IMR-90 (cell line): Measurements from ENCODE around the gene DCC. TPM values are rescaled to one million over a fixed set of nuclear protein-coding genes. Genes with fewer than 3 reads are reported as not detected.

Experiments
- ATAC-seq: fragments of 200-7000 bp; cut with Tn5 transposase; 2 replicates; pipeline ENCODE4 v1.9.1; 2020; ENCODE audit warnings: low read depth, mild to moderate bottlenecking, moderate library complexity
- BruUV-seq: library from RNA; stranded (reverse); fragments of 400-500 nt; replicated peaks from 2 replicates; lab custom pipeline; 2021; lab: Mats Ljungman, UMichigan
- CTCF ChIA-PET: fragments of 300-600 bp; formaldehyde crosslinking; extraction: SDS; loops from one replicate; lab custom pipeline; 2021; ENCODE audit warnings: antibody characterized with exemption; lab: Yijun Ruan, JAX
- POLR2A ChIA-PET: fragments of 300-600 bp; sonication (Branson Sonifier 250); formaldehyde crosslinking; loops from one replicate; lab custom pipeline; 2022; ENCODE audit warnings: antibody characterized with exemption; ENCODE audit not compliant: unreplicated experiment; lab: Charles Lee
- DNase-seq: peaks from one replicate; pipeline ENCODE4 v3.0.0; 2013
- H2AFZ ChIP-seq: replicated peaks from 2 replicates; pipeline ENCODE3; 2013; ENCODE audit warnings: low read length, mild to moderate bottlenecking; ENCODE audit not compliant: poor library complexity
- H2AK5ac ChIP-seq: 2 replicates; pipeline ENCODE4 v1.6.1; 2013; ENCODE audit warnings: low read depth, low read length, inconsistent platforms
- H2AK9ac ChIP-seq: replicated peaks from 2 replicates; pipeline ENCODE3; 2013; ENCODE audit warnings: mild to moderate bottlenecking, low read depth, low read length, moderate library complexity; ENCODE audit not compliant: poor library complexity
- H2BK120ac ChIP-seq: 2 replicates; pipeline ENCODE4 v1.6.1; 2013; ENCODE audit warnings: low read depth, low read length, inconsistent platforms
- H2BK15ac ChIP-seq: 3 replicates; pipeline ENCODE4 v1.6.1; 2013; ENCODE audit warnings: low read depth, low read length, inconsistent platforms
- H2BK20ac ChIP-seq: 2 replicates; pipeline ENCODE4 v1.6.1; 2013; ENCODE audit warnings: low read depth, mild to moderate bottlenecking, inconsistent platforms, low read length, moderate library complexity
- H2BK5ac ChIP-seq: 2 replicates; pipeline ENCODE4 v1.6.1; 2013; ENCODE audit warnings: mild to moderate bottlenecking, low read depth, low read length, inconsistent platforms; ENCODE audit not compliant: poor library complexity, severe bottlenecking
- H3K14ac ChIP-seq: replicated peaks from 2 replicates; pipeline ENCODE4 v1.6.1; 2013; ENCODE audit warnings: low read depth, low read length, inconsistent platforms
- H3K18ac ChIP-seq: 2 replicates; pipeline ENCODE4 v1.6.1; 2013; ENCODE audit warnings: low read depth, low read length, control low read depth
- H3K23ac ChIP-seq: 2 replicates; pipeline ENCODE4 v1.6.1; 2013; ENCODE audit warnings: low read depth, low read length, inconsistent platforms
- H3K27ac ChIP-seq: 2 replicates; pipeline ENCODE4 v1.5.1; 2013; ENCODE audit warnings: mild to moderate bottlenecking, control low read depth, low read length; ENCODE audit not compliant: insufficient read depth
- H3K27me3 ChIP-seq: 2 replicates; pipeline ENCODE4 v1.6.1; 2013; ENCODE audit warnings: low read length; ENCODE audit not compliant: control insufficient read depth, insufficient read depth
- H3K36me3 ChIP-seq: 2 replicates; pipeline ENCODE4 v1.6.1; 2013; ENCODE audit warnings: low read length, mixed read lengths; ENCODE audit not compliant: control insufficient read depth, insufficient read depth
- H3K4ac ChIP-seq: 2 replicates; pipeline ENCODE4 v1.6.1; 2013; ENCODE audit warnings: low read depth, low read length, inconsistent platforms
- H3K4me1 ChIP-seq: 2 replicates; pipeline ENCODE4 v1.6.1; 2013; ENCODE audit warnings: low read length, mixed read lengths; ENCODE audit not compliant: control insufficient read depth, insufficient read depth
- H3K4me2 ChIP-seq: 2 replicates; pipeline ENCODE4 v1.6.1; 2013; ENCODE audit warnings: low read depth, mild to moderate bottlenecking, control low read depth, low read length, moderate library complexity
- H3K4me3 ChIP-seq: 2 replicates; pipeline ENCODE4 v1.5.1; 2013; ENCODE audit warnings: low read depth, mild to moderate bottlenecking, control low read depth, low read length, moderate library complexity; ENCODE audit not compliant: insufficient read depth
- H3K56ac ChIP-seq: 2 replicates; pipeline ENCODE4 v1.6.1; 2013; ENCODE audit warnings: low read length, inconsistent platforms; ENCODE audit not compliant: insufficient read depth; ENCODE audit errors: extremely low read depth
- H3K79me1 ChIP-seq, 2 experiments: 2 replicates each; pipeline ENCODE4 v1.6.1; 2013; ENCODE audit warnings: low read length in 2 of 2, inconsistent platforms in 1 of 2, low read depth in 1 of 2
- H3K9ac ChIP-seq: 2 replicates; pipeline ENCODE4 v1.6.1; 2013; ENCODE audit warnings: low read depth, low read length, control low read depth
- H3K9me1 ChIP-seq: 2 replicates; pipeline ENCODE4 v1.6.1; 2013; ENCODE audit warnings: low read length, inconsistent platforms; ENCODE audit not compliant: insufficient read depth
- H3K9me3 ChIP-seq: 2 replicates; pipeline ENCODE4 v1.6.1; 2013; ENCODE audit warnings: low read length; ENCODE audit not compliant: control insufficient read depth, insufficient read depth
- H4K20me1 ChIP-seq: 2 replicates; pipeline ENCODE4 v1.6.1; 2013; ENCODE audit warnings: low read length, inconsistent platforms; ENCODE audit not compliant: insufficient read depth
- H4K5ac ChIP-seq: 2 replicates; pipeline ENCODE4 v1.6.1; 2013; ENCODE audit warnings: mild to moderate bottlenecking, low read depth, low read length, control low read depth
- H4K8ac ChIP-seq, 2 experiments: 2 replicates each; pipeline ENCODE4 v1.6.1; 2013; ENCODE audit warnings: low read depth in 2 of 2, low read length in 2 of 2, control low read depth in 1 of 2, inconsistent platforms in 1 of 2
- H4K91ac ChIP-seq: 2 replicates; pipeline ENCODE4 v1.6.1; 2013; ENCODE audit warnings: low read depth, low read length, inconsistent platforms; ENCODE audit not compliant: insufficient read depth
- BHLHE40 ChIP-seq: fragments of 150-350 bp; IDR thresholded peaks from 2 replicates; pipeline ENCODE4 v1.6.1; 2016; ENCODE audit warnings: mild to moderate bottlenecking, low read depth, low read length
- CTCF ChIP-seq: conservative IDR thresholded peaks from 2 replicates; pipeline ENCODE4 v1.5.1; 2012; ENCODE audit warnings: mild to moderate bottlenecking, low read depth, low read length, improper control_type of control experiment
- FOS ChIP-seq: fragments of 150-350 bp; IDR thresholded peaks from 2 replicates; pipeline ENCODE4 v1.6.1; 2016; ENCODE audit warnings: low read depth, low read length
- MAFK ChIP-seq: IDR thresholded peaks from 2 replicates; pipeline ENCODE4 v1.6.1; 2012; ENCODE audit warnings: low read depth, low read length, improper control_type of control experiment
- RAD21 ChIP-seq: IDR thresholded peaks from 2 replicates; pipeline ENCODE4 v1.6.1; 2012; ENCODE audit warnings: low read length, improper control_type of control experiment
- RFX5 ChIP-seq: IDR thresholded peaks from 2 replicates; pipeline ENCODE4 v1.8.0; 2012; ENCODE audit warnings: low read depth, mild to moderate bottlenecking, low read length, moderate library complexity
- WGBS, 2 experiments: methylation state at CpG; one replicate each; pipeline versions ENCODE4 v1.1.5 to v1.1.7; 2013; ENCODE audit warnings: missing lambda C conversion rate in 2 of 2; ENCODE audit not compliant: insufficient read length in 1 of 2; ENCODE audit errors: extremely low coverage in 2 of 2; 5-methylcytosine and 5-hydroxymethylcytosine counted together
- dilution Hi-C: fragments of 300-500 bp; cut with HindIII; formaldehyde crosslinking; loops from one replicate; pipeline ENCODE4 v1.14.3; 2018; ENCODE audit warnings: low sequenced_read_pairs; ENCODE audit not compliant: unreplicated experiment
- in situ Hi-C: fragments of 300-500 bp; cut with MboI; formaldehyde crosslinking; loops from 3 replicates; pipeline ENCODE4 v1.14.3; 2019; ENCODE audit warnings: low sequenced_read_pairs, inconsistent platforms, mixed read lengths
- intact Hi-C: fragments of 100-400 bp; cut with micrococcal nuclease; formaldehyde crosslinking; loops from 2 replicates; pipeline ENCODE4 v1.10.0; 2022
- polyA plus RNA-seq, 3 experiments: library from polyadenylated mRNA; depleted of rRNA; stranded (reverse); fragments of >200 nt; gene quantifications; 2 replicates each; pipeline ENCODE4 v1.2.3, GENCODE V29; 2012; ENCODE audit warnings: low replicate concordance in 1 of 3
- total RNA-seq: library from RNA; depleted of rRNA; stranded (reverse); fragments of >200 nt; gene quantifications from 2 replicates; pipeline ENCODE4 v1.2.3, GENCODE V29; 2012

Gene DCC
- total and polyA plus RNA-seq, 2 of the 4 experiments (the other 2 are of a cell fraction), result 0.31 to 0.54 TPM

DNA sequence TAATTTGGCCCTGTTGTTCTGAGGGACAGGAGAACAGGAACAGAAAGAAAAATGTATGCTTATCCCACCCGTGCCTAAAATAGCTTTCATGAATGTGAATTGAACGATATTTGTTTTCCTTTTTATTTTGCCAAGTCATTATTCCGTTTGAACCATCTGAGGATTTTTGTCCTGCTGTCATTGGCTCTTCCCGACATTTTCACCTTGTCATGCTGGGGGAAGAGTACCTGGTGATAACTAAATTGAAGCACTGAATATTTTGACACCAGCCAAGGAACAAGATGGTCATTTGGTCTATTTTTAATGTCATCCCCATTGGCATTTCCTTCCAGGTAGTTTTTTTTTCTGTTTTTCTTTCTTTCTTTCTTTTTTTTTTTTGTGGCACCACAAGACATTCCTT lies 204.1 kb downstream of the DCC start:
- no peak overlapping the region for H3K9ac ChIP-seq
- CTCF ChIA-PET, result no interaction called here
- POLR2A ChIA-PET, result no interaction called here
- no peak for TF ChIP-seq RAD21
- TF ChIP-seq FOS, result no peak
- no peak for TF ChIP-seq MAFK
- TF ChIP-seq RFX5, result no peak
- TF ChIP-seq BHLHE40, result no peak
- TF ChIP-seq CTCF, result no peak
- in situ Hi-C loops (no loop called here), dilution Hi-C loops (no loop called here), intact Hi-C loops (no loop called here)
- H4K20me1 ChIP-seq, result no peaks in the 10 kb centered on the region
- H2BK5ac ChIP-seq, result no peak overlapping the region
- no peak overlapping the region for H2AK5ac ChIP-seq
- no peaks in the 10 kb centered on the region for H3K27me3 ChIP-seq
- no peak overlapping the region for H3K56ac ChIP-seq
- no peak overlapping the region for H2AFZ ChIP-seq
- no peak overlapping the region for H3K18ac ChIP-seq
- no peaks in the 10 kb centered on the region for H3K36me3 ChIP-seq
- H3K4me2 ChIP-seq, result no peak overlapping the region
- no peak overlapping the region for H2BK120ac ChIP-seq
- no peaks in the 10 kb centered on the region for H3K4me1 ChIP-seq
- H2BK20ac ChIP-seq, result no peak overlapping the region
- H3K14ac ChIP-seq, result no peak overlapping the region
- no peak overlapping the region for H4K8ac ChIP-seq
- H3K27ac ChIP-seq, result no peak overlapping the region
- no peaks in the 10 kb centered on the region for H3K79me1 ChIP-seq
- H3K9me3 ChIP-seq, result peaks cover 2% of the 10 kb centered on the region; the same call in 1 of the 2 replicates
- H4K91ac ChIP-seq, result no peak overlapping the region
- no peak overlapping the region for H3K23ac ChIP-seq
- H3K4ac ChIP-seq, result no peak overlapping the region
- no peak overlapping the region for H2BK15ac ChIP-seq
- H2AK9ac ChIP-seq, result no peak overlapping the region
- H3K9me1 ChIP-seq, result no peaks in the 10 kb centered on the region
- no peak for DNase-seq
- no peak overlapping the region for H4K5ac ChIP-seq
- no peak overlapping the region for H3K4me3 ChIP-seq
- ATAC-seq, result no peak
- BruUV-seq, result no TSS peak
- no CpG with 5 or more reads among the region's 4 CpGs for WGBS, 2 experiments
